Fibroblast of the aortic adventitia (primary cell): ENCODE measurements around the gene SETBP1. TPM values are rescaled to one million over a fixed set of nuclear protein-coding genes. Genes with fewer than 3 reads are reported as not detected.

ENCODE experiments used
- DNase-seq: peaks from one replicate; pipeline ENCODE4 v3.0.0-alpha.2; 2010; ENCODE audit warnings: low read depth
- H3K4me3 ChIP-seq: 2 replicates; pipeline ENCODE4 v1.5.1; 2011; ENCODE audit warnings: low read depth, mild to moderate bottlenecking, control low read depth, low read length, moderate library complexity
- CTCF ChIP-seq: IDR thresholded peaks from 2 replicates; pipeline ENCODE4 v1.5.1; 2011; ENCODE audit warnings: mild to moderate bottlenecking, low read length, control low read depth, inconsistent platforms; ENCODE audit not compliant: insufficient read depth
- total RNA-seq: library from RNA; depleted of rRNA; stranded (reverse); fragments of >200 nt; gene quantifications from 2 replicates; pipeline ENCODE4 v1.2.3, GENCODE V29; 2012; ENCODE audit warnings: low replicate concordance

The SETBP1 gene
- total RNA-seq, 1 donor = 10.5 TPM

- no peak for DNase-seq
- no peak for TF ChIP-seq CTCF
- no peak overlapping the region for H3K4me3 ChIP-seq
Observed at GRCh38 chr18:44828080-44828479, 147.4 kb downstream of the SETBP1 start.

- no peak for TF ChIP-seq CTCF
- no peak for DNase-seq
- H3K4me3 ChIP-seq = no peak overlapping the region
Observed at GRCh38 chr18:44830581-44830980, 149.9 kb downstream of the SETBP1 start.

GRCh38 chr18:44833786-44834185 lies 153.1 kb downstream of the SETBP1 start:
- no peak for DNase-seq
- H3K4me3 ChIP-seq = no peak overlapping the region
- TF ChIP-seq CTCF = no peak

- no peak overlapping the region for H3K4me3 ChIP-seq
- TF ChIP-seq CTCF = no peak
- DNase-seq = no peak
Observed at GRCh38 chr18:44834867-44835469, 154.3 kb downstream of the SETBP1 start.

- peak; percentile 18 for DNase-seq
- TF ChIP-seq CTCF = peak; percentile 1
- no peak overlapping the region for H3K4me3 ChIP-seq
Observed at GRCh38 chr18:44835703-44836102, 155.0 kb downstream of the SETBP1 start.

GRCh38 chr18:44836263-44836662 lies 155.6 kb downstream of the SETBP1 start:
- no peak for TF ChIP-seq CTCF
- DNase-seq = no peak
- H3K4me3 ChIP-seq = no peak overlapping the region
